WERI-Rb-1 (cell line): ENCODE data around the gene MRPL20.

Source experiments
- DNase-seq: peaks from one replicate; pipeline ENCODE4 v3.0.0-alpha.2; 2020
- H3K27ac ChIP-seq: fragments of 250-450 bp; sonication (Bioruptor Pico); 2 replicates; pipeline ENCODE4 v1.5.1; 2020; ENCODE audit warnings: mild to moderate bottlenecking, moderate library complexity
- H3K27me3 ChIP-seq: fragments of 250-450 bp; sonication (Bioruptor Pico); 2 replicates; pipeline ENCODE4 v1.5.1; 2021; ENCODE audit warnings: mild to moderate bottlenecking, low read depth, moderate library complexity; ENCODE audit not compliant: insufficient read depth, severe bottlenecking
- H3K36me3 ChIP-seq: fragments of 250-450 bp; sonication (Bioruptor Pico); 2 replicates; pipeline ENCODE4 v1.5.1; 2020; ENCODE audit warnings: mild to moderate bottlenecking, moderate library complexity
- H3K4me3 ChIP-seq: 2 replicates; pipeline ENCODE4 v1.5.1; 2011; ENCODE audit warnings: low read depth, mild to moderate bottlenecking, control low read depth, low read length
- H3K9me3 ChIP-seq: fragments of 250-450 bp; sonication (Bioruptor Pico); 2 replicates; pipeline ENCODE4 v1.5.1; 2021; ENCODE audit warnings: mild to moderate bottlenecking, moderate library complexity; ENCODE audit not compliant: severe bottlenecking
- TF ChIP-seq, protein P1 (sequence below): IDR thresholded peaks from 2 replicates; pipeline ENCODE4 v1.5.1; 2011; ENCODE audit warnings: low read depth, mild to moderate bottlenecking, control low read depth, inconsistent platforms, low read length

The MRPL20 gene

GRCh38 chr1:1357871-1358432, 49.1 kb downstream of the MRPL20 start:
- Histone ChIP-seq H3K27me3 (no peaks in the 10 kb centered on the region), H3K36me3 (peaks cover 22% of the 10 kb centered on the region), H3K9me3 (no peaks in the 10 kb centered on the region), H3K27ac (peak overlapping the region; percentile 95), H3K4me3 (peak overlapping the region; percentile 86)
- DNase-seq, result peak; percentile 43
- TF ChIP-seq, protein P1, sequence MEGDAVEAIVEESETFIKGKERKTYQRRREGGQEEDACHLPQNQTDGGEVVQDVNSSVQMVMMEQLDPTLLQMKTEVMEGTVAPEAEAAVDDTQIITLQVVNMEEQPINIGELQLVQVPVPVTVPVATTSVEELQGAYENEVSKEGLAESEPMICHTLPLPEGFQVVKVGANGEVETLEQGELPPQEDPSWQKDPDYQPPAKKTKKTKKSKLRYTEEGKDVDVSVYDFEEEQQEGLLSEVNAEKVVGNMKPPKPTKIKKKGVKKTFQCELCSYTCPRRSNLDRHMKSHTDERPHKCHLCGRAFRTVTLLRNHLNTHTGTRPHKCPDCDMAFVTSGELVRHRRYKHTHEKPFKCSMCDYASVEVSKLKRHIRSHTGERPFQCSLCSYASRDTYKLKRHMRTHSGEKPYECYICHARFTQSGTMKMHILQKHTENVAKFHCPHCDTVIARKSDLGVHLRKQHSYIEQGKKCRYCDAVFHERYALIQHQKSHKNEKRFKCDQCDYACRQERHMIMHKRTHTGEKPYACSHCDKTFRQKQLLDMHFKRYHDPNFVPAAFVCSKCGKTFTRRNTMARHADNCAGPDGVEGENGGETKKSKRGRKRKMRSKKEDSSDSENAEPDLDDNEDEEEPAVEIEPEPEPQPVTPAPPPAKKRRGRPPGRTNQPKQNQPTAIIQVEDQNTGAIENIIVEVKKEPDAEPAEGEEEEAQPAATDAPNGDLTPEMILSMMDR, result no peak

DNA sequence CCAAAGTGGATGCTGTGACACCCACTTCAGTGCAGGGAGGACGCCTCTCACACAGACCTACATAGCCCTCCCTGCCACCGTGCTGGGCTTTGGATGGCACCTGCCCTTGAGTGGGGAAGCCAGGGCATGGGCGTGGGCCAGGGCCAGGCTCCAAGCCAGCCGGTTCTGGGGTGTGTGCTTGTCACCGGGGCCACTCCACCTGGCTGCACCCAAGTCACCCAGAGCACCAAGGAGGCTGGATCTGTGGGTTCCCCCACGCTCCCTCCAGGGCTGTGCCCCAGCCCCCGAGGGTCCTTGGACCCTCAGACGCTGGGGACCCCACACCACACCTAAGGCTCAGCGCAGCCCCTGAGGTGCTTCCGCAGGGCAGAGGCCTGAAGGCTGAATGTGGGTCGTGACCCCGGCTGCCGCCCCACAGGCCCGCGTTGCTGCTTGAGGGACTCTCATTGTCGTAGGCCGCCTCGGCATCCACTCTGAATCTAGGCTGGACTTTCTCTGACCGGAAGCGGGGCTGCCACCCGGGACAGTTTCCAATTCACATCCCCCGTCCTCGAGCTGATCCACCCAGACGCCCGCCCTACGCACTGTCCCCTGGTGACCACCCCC, 50.2 kb downstream of the MRPL20 start:
- H3K9me3 ChIP-seq, result no peaks in the 10 kb centered on the region
- TF ChIP-seq, protein P1, result no peak
- no peaks in the 10 kb centered on the region for H3K27me3 ChIP-seq
- peaks cover 31% of the 10 kb centered on the region for H3K36me3 ChIP-seq
- peak overlapping the region; percentile 95 for H3K27ac ChIP-seq
- peak overlapping the region; percentile 86 for H3K4me3 ChIP-seq
- DNase-seq, result no peak

- Histone ChIP-seq H3K4me3 (peak overlapping the region; percentile 86), H3K9me3 (no peaks in the 10 kb centered on the region)
- TF ChIP-seq, protein P1, result no peak
Measured at GRCh38 chr1:1356166-1356795, 50.8 kb downstream of the MRPL20 start.

GRCh38 chr1:1355416-1355815, 51.7 kb downstream of the MRPL20 start:
- no peaks in the 10 kb centered on the region for H3K9me3 ChIP-seq
- H3K27ac ChIP-seq, result no peak overlapping the region
- no peak for DNase-seq
- no peak overlapping the region for H3K4me3 ChIP-seq
- TF ChIP-seq, protein P1, result no peak
- H3K27me3 ChIP-seq, result no peaks in the 10 kb centered on the region
- H3K36me3 ChIP-seq, result peaks cover 31% of the 10 kb centered on the region

More at GRCh38 chr1:1356166-1356795, 50.8 kb downstream of the MRPL20 start:
- Histone ChIP-seq H3K27me3 (no peaks in the 10 kb centered on the region), H3K36me3 (peaks cover 31% of the 10 kb centered on the region), H3K27ac (no peak overlapping the region)
- no peak for DNase-seq

DNA sequence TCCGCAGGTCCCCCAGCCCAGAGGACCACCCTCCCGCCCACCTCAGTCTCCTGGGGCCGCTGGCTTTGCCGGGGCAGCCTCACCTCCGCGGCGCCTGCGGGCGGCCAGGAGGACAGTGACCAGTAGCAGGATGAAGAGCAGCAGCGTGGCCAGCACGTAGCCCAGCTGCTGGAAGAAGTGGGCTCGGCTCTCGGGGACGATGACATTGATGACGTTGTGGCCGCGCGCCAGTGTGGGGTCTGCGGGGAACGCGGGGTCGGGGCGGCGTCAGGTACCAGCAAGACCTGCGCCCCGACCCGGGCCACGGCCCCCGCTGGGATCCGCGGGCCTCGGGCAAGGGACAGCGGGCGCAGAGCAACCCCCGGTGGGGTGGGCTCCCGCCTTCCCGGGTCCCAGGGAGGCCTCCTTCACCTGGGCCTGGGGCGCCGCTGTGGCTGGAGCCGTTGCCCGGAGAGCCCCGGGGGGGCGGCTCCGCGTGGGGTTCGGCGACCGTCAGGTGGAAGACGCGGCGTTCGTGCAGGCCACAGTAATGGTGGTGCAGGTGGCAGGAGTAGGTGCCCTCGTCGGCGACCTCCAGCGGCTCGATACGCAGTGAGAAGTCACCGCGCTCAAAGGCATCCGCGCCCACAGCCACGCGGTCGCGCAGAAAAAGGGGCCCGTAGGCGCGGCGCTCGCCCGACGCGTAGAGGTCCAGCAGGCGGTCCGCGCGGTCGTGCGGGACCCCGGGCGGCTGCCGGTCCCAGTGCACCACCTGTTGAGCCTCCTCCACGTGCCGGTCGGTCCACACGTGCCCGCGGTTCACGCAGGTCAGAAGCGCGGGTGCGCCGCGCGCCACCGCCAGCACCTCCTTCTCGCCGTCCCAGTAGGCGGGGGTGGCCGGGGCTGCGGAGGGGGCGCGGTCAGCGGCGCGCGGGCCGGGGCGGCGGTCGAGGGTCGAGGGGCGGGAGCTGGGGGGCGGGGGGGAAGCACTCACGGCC, 52.5 kb downstream of the MRPL20 start:
- Histone ChIP-seq H3K36me3 (peaks cover 31% of the 10 kb centered on the region), H3K27ac (peak overlapping the region; percentile 73), H3K9me3 (no peaks in the 10 kb centered on the region), H3K4me3 (no peak overlapping the region), H3K27me3 (no peaks in the 10 kb centered on the region)
- TF ChIP-seq, protein P1, result no peak
- no peak for DNase-seq
